CD4-positive, alpha-beta T cell treated with Interleukin-10 for 1 hour (primary cell): ENCODE measurements around the gene NAGS.
"Not testable (repeated sequence)": the region's sequence is repeated elsewhere in the genome, so short reads cannot be mapped to it uniquely, and the experiment has no call there.

Source experiments
- DNase-seq: peaks from one replicate; pipeline ENCODE4 v3.0.0-alpha.2; 2020

Gene NAGS

GRCh38 chr17:43984521-43984920 is 19.9 kb upstream of the NAGS start:
- DNase-seq, result no peak

DNA sequence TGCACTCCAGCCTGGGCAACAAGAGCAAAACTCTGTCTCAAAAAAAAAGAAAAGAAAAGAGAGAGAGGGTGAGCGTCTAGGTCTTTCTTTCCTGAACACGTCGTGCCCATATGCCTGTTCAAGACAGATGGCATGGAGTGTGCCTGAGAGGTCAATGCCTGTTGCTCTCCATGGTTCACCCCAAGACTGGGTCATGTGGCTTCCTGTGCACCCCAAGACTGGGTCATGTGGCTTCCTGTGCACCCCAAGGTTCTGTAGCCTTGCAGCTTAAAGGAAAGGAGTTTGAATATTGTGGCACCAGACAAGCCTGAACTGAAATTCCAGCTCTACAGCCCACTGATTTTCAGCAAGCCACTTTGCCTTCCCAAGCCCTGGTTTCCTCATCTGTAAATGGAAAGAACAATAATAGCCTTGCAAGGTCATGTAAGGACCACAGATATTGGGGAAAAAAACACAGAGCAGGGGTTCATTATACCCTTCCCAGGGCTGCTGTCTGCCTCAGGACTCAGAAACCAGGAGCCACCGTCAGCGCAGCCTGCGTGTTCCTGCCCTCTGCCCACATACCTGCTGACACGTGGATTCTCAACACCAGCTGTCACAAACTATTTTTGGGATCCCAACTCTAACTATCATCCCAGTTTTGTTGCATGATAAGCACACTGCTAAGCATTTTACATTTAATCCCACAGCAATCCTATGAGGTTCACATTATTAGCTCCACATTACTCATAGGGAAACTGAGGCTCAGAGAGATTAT is 18.0 kb upstream of the NAGS start:
- DNase-seq, result no peak

GRCh38 chr17:43987131-43988021 is 17.0 kb upstream of the NAGS start:
- DNase-seq, result no peak

- DNase-seq, result no peak
These were observed 16.1 kb upstream of the NAGS start for GRCh38 chr17:43988301-43988700.

GRCh38 chr17:43992641-43993040 is 11.8 kb upstream of the NAGS start:
- no peak for DNase-seq

GRCh38 chr17:43994272-43995149 is 9.9 kb upstream of the NAGS start:
- peak; percentile 71 for DNase-seq

GRCh38 chr17:43995150-43995471 is 9.3 kb upstream of the NAGS start:
- no peak for DNase-seq

- not testable (repeated sequence) for DNase-seq
These were observed 7.2 kb upstream of the NAGS start for GRCh38 chr17:43997180-43997579.

- no peak for DNase-seq
These were observed 5.9 kb upstream of the NAGS start for GRCh38 chr17:43998552-43998951.

- no peak for DNase-seq
These were observed 5.4 kb upstream of the NAGS start for GRCh38 chr17:43999024-43999423.

- DNase-seq, result no peak
These were observed 4.1 kb upstream of the NAGS start for GRCh38 chr17:44000141-44000860.

DNA sequence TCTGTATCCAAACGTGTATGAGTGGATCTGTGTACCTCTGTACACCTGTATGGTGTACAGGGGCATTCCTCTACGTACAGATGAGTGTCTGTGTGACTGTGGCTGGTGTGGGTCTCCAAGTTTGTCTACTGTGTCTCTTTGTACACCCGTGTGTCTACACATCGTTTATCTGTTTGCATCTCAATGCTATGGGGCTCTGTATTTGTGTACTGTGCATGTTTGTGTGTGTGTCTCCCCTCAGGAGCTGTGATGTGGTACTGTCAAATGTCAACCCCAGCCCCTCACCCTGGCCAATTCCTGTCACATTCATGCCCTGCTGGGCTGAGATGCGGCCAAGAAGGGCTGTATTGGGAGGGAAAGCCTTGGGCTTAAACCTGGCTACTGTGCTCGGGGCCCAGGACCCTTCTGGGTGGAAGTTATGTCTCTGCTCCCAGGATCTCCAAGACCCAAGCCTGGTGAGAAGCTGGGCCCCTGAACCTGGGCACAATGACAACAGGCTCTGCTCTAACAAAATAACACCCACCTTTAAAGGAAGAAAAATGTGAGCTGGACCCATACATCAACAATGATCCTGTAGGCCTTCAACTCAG is 3.5 kb upstream of the NAGS start:
- no peak for DNase-seq

GRCh38 chr17:44001461-44001920 is 2.9 kb upstream of the NAGS start:
- no peak for DNase-seq

DNA sequence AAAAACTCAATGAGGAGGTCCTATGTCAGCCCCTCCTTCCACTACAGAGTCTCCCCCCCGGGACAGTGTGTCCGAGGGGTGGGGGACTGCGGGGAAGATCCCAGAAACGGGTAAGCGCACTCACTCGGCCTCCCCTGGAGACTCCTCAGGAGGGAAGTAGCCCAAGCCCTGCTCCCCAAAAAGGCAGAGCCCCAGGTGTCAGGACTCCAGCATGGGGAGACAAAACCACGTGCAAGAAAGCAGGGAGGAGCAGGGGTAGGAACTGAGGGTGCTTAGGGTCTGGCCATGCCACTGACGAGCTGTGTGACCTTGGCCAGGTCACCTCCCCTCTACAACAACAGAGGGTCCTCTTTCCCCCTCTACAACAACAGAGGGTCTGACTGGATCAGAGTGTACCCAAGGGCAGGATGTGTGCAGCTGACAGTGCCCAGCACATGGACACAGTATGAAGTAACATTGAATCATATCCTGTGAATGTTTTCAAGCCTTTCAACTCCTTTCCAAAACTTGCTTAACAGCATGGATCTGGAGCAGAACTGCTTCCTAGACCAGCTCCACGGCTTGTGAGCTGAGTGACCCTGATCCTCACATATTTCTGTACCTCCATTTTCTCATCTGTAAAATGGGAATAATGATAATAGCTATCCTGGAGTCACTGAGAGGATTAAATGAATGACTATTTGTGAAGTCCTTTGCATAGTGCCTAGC is 2.1 kb upstream of the NAGS start:
- no peak for DNase-seq

- peak; percentile 30 for DNase-seq
These were observed 522 bp downstream of the NAGS start for GRCh38 chr17:44004761-44005526.

DNA sequence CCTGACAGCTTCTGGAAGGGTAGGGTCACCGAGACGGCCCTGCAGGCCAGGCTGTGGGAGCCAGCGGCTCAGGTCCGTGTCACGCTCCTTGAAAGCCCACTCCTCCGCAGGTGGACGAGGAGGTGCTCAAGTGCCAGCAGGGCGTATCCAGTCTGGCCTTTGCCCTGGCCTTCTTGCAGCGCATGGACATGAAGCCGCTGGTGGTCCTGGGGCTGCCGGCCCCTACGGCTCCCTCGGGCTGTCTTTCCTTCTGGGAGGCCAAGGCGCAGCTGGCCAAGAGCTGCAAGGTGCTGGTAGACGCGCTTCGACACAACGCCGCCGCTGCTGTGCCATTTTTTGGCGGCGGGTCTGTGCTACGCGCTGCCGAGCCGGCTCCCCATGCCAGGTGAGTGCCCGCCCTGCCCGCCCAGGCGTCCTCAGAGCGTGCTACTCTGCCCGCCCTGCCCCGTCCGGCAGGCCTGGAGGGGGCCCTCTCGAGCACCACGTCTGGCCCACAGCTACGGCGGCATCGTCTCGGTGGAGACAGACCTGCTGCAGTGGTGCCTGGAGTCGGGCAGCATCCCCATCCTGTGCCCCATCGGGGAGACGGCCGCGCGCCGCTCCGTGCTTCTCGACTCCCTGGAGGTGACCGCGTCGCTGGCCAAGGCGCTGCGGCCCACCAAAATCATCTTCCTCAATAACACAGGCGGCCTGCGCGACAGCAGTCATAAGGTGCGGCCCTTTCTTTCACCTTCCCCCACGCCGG is 1.3 kb downstream of the NAGS start:
- peak; percentile 49 for DNase-seq

GRCh38 chr17:44006272-44006597 is 1.8 kb downstream of the NAGS start:
- DNase-seq, result no peak

GRCh38 chr17:44006598-44007345 is 2.4 kb downstream of the NAGS start:
- DNase-seq, result peak; percentile 98
